GM12878 (cell line): ENCODE measurements around the gene KRT81. TPM values are rescaled to one million over a fixed set of nuclear protein-coding genes. Genes with fewer than 3 reads are reported as not detected.

Experiments used
- ATAC-seq: fragments of 200-7000 bp; cut with Tn5 transposase; 3 replicates; pipeline ENCODE4 v1.9.1; 2020; ENCODE audit warnings: mild to moderate bottlenecking, moderate library complexity
- BruUV-seq: library from RNA; stranded (reverse); fragments of 400-500 nt; replicated peaks from 2 replicates; lab custom pipeline; 2021; lab: Mats Ljungman, UMichigan
- CTCF ChIA-PET: fragments of 300-600 bp; sonication (Branson Sonifier 250); formaldehyde crosslinking; extraction: SDS; loops from one replicate; lab custom pipeline; 2021; ENCODE audit warnings: inconsistent platforms; lab: Yijun Ruan, JAX
- POLR2A ChIA-PET: fragments of 350-600 bp; formaldehyde crosslinking; extraction: SDS; loops from one replicate; lab custom pipeline; 2021; ENCODE audit warnings: inconsistent platforms; lab: Charles Lee
- RAD21 ChIA-PET: fragments of 300-600 bp; sonication (Branson Sonifier 250); formaldehyde crosslinking; loops from one replicate; lab custom pipeline; 2023; ENCODE audit warnings: antibody characterized with exemption; ENCODE audit not compliant: unreplicated experiment; lab: Charles Lee
- SMC1A ChIA-PET: fragments of 300-600 bp; sonication (Branson Sonifier 250); formaldehyde crosslinking; loops from one replicate; lab custom pipeline; 2023; ENCODE audit not compliant: unreplicated experiment, uncharacterized antibody; lab: Charles Lee
- DNase-seq: peaks from one replicate; pipeline ENCODE4 v3.0.0-alpha.2; 2011; ENCODE audit warnings: low read depth, low spot score
- FAIRE-seq: peaks from 3 replicates; lab custom pipeline; 2011; peaks lifted over from hg19 to GRCh38; lab: Jason Lieb, UNC
- H2AFZ ChIP-seq: 2 replicates; pipeline ENCODE4 v1.6.0; 2011; ENCODE audit warnings: low read depth, low read length, control low read depth; ENCODE audit not compliant: control insufficient read depth
- H3K27ac ChIP-seq: 2 replicates; pipeline ENCODE4 v1.5.1; 2011; ENCODE audit warnings: control low read depth; ENCODE audit not compliant: control insufficient read depth, insufficient read depth
- H3K27me3 ChIP-seq, 2 experiments: replicated peaks in 1 of 2; 2 replicates each; pipeline versions ENCODE4 v1.6.0 to v1.6.1; 2011; ENCODE audit warnings: low read length in 1 of 2; ENCODE audit not compliant: control insufficient read depth in 2 of 2, insufficient read depth in 2 of 2
- H3K36me3 ChIP-seq, 2 experiments: 2 replicates each; pipeline ENCODE4 v1.5.1; 2011; ENCODE audit warnings: low read length in 1 of 2; ENCODE audit not compliant: control insufficient read depth in 2 of 2, insufficient read depth in 2 of 2
- H3K4me1 ChIP-seq: 2 replicates; pipeline ENCODE4 v1.6.1; 2011; ENCODE audit warnings: mild to moderate bottlenecking, low read length, moderate library complexity, mixed read lengths; ENCODE audit not compliant: control insufficient read depth, insufficient read depth
- H3K4me2 ChIP-seq: 2 replicates; pipeline ENCODE4 v1.6.0; 2011; ENCODE audit warnings: control low read depth; ENCODE audit not compliant: control insufficient read depth, insufficient read depth
- H3K4me3 ChIP-seq: fragments of 200-600 bp; sonication (generic); 2 replicates; pipeline ENCODE4 v1.5.1; 2016
- H3K79me2 ChIP-seq: 2 replicates; pipeline ENCODE4 v1.6.0; 2011; ENCODE audit warnings: low read length; ENCODE audit not compliant: control insufficient read depth, insufficient read depth
- H3K9ac ChIP-seq: 2 replicates; pipeline ENCODE4 v1.8.0; 2011; ENCODE audit warnings: low read length, control low read depth, mixed read lengths; ENCODE audit not compliant: control insufficient read depth, insufficient read depth
- H3K9me3 ChIP-seq: replicated peaks from 3 replicates; pipeline ENCODE4 v1.5.1; 2011; ENCODE audit warnings: mild to moderate bottlenecking, low read length; ENCODE audit not compliant: control insufficient read depth, insufficient read depth
- H4K20me1 ChIP-seq: 2 replicates; pipeline ENCODE4 v1.6.0; 2011; ENCODE audit not compliant: control insufficient read depth, insufficient read depth
- ASH2L ChIP-seq: fragments of 300-600, 200-600 bp; sonication (generic); IDR thresholded peaks from 2 replicates; pipeline ENCODE4 v1.6.1; 2017; ENCODE audit warnings: low read depth, mild to moderate bottlenecking, borderline replicate concordance
- BMI1 ChIP-seq: fragments of 450-650 bp; IDR thresholded peaks from 2 replicates; pipeline ENCODE4 v1.6.1; 2016; ENCODE audit warnings: mild to moderate bottlenecking, moderate library complexity, borderline replicate concordance
- CBFB ChIP-seq: IDR thresholded peaks from 2 replicates; pipeline ENCODE4 v1.6.1; 2016; ENCODE audit warnings: antibody characterized with exemption, low read depth
- HDAC6 ChIP-seq: fragments of 200-600 bp; sonication (generic); IDR thresholded peaks from one replicate; pipeline ENCODE4 v1.8.0; 2017; ENCODE audit warnings: antibody characterized with exemption; ENCODE audit not compliant: unreplicated experiment
- POLR2AphosphoS2 ChIP-seq: IDR thresholded peaks from 2 replicates; pipeline ENCODE4 v1.6.1; 2011; ENCODE audit warnings: low read depth, mild to moderate bottlenecking, low read length, improper control_type of control experiment, moderate library complexity
- SREBF2 ChIP-seq: IDR thresholded peaks from 2 replicates; pipeline ENCODE4 v1.6.1; 2012; ENCODE audit warnings: mild to moderate bottlenecking, low read length
- SUPT20H ChIP-seq: IDR thresholded peaks from 2 replicates; pipeline ENCODE4 v1.6.1; 2011; ENCODE audit warnings: low read depth, mild to moderate bottlenecking, low read length, moderate library complexity, borderline replicate concordance; ENCODE audit not compliant: control insufficient read depth
- WRNIP1 ChIP-seq: IDR thresholded peaks from 2 replicates; pipeline ENCODE4 v1.6.1; 2011; ENCODE audit warnings: low read depth, low read length, improper control_type of control experiment, borderline replicate concordance
- YY1 ChIP-seq: IDR thresholded peaks from 2 replicates; pipeline ENCODE4 v1.6.1; 2011; ENCODE audit warnings: low read depth, mild to moderate bottlenecking, low read length
- ZBTB4 ChIP-seq: fragments of 450-650 bp; formaldehyde crosslinking; IDR thresholded peaks from 2 replicates; pipeline ENCODE4 v1.4.0; 2022; ENCODE audit warnings: mild to moderate bottlenecking, moderate library complexity
- ZNF592 ChIP-seq: fragments of 450-650 bp; IDR thresholded peaks from 2 replicates; pipeline ENCODE4 v1.6.1; 2017; ENCODE audit warnings: mild to moderate bottlenecking, moderate library complexity
- WGBS: methylation state at CpG from one replicate; pipeline ENCODE4 v1.1.6; 2016; ENCODE audit warnings: low lambda C conversion rate; ENCODE audit not compliant: insufficient replicate concordance, insufficient coverage; ENCODE audit errors: missing lambda C conversion rate; 5-methylcytosine and 5-hydroxymethylcytosine counted together
- in situ Hi-C: fragments of 300-500 bp; cut with MboI; formaldehyde crosslinking; loops from 9 replicates; pipeline ENCODE4 v1.14.3; 2018; ENCODE audit warnings: mixed read lengths
- intact Hi-C: fragments of 100-400 bp; cut with micrococcal nuclease; formaldehyde crosslinking; loops from one replicate; pipeline ENCODE4 v1.14.2; 2022; ENCODE audit not compliant: unreplicated experiment
- polyA plus RNA-seq, 11 experiments: library from polyadenylated mRNA; depleted of rRNA in 4 of 11; unstranded in 6 of 11; stranded (reverse) in 5 of 11; fragments of >200 nt; fragmentation: Nextera tagmentation in 4 of 11; fragmentation: Illumina TruSeq in 1 of 11; extraction: Ambion mirVana in 4 of 11; extraction: Trizol in 1 of 11; gene quantifications; 1 replicate in 1 of 11; 2 replicates in 10 of 11; pipeline versions ENCODE4 v1.2.1 to v1.2.3, GENCODE V29; 2011 to 2016; ENCODE audit warnings: inconsistent platforms in 2 of 11, missing spikeins in 2 of 11, low read depth in 1 of 11
- total RNA-seq, 4 experiments: library from RNA; depleted of rRNA in 3 of 4; stranded (reverse); fragments of >200 nt in 3 of 4; fragmentation: Illumina TruSeq in 1 of 4; extraction: Trizol in 1 of 4; gene quantifications; 2 replicates each; pipeline versions ENCODE4 v1.2.1 to v1.2.3, GENCODE V29; 2013 to 2021
- TF ChIP-seq, protein P1 (sequence below): IDR thresholded peaks from 2 replicates; pipeline ENCODE4 v1.6.1; 2012; ENCODE audit warnings: improper control_type of control experiment, low read depth, low read length; ENCODE audit not compliant: insufficient replicate concordance

Gene KRT81
- total and polyA plus RNA-seq, 10 of the 15 experiments (the other 5 are each of a cell fraction or from before 2014, with no cell fraction given) = 0.05 to 0.15 TPM; not detected in 8

DNA sequence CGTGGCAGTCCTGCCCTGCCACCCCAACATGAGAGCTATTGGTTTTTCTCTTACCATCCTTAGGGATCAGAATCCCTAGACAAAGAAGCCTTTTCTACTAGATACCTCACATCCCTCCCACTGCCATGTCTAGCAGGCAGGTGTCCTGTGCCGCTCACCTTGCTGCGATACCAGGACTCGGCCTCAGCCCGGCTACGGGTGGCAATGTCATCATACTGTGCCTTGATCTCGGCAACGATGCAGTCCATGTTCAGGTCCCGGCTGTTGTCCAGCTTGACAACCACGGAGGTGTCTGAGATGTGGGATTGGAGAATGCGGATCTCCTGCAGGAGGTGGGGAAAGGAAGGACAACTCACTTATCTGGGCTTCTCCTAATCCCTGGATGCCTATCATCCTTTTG, 25.4 kb upstream of the KRT81 start:
- no peak overlapping the region for H3K4me2 ChIP-seq
- BruUV-seq = no TSS peak
- intact Hi-C loops = no loop called here
- SMC1A ChIA-PET = no interaction called here
- no peak overlapping the region for H2AFZ ChIP-seq
- DNase-seq (no peak), ATAC-seq (no peak), FAIRE-seq (no peak)
- in situ Hi-C loops = no loop called here
- no peaks in the 10 kb centered on the region for H3K4me1 ChIP-seq
- no peaks in the 10 kb centered on the region for H3K9me3 ChIP-seq
- POLR2A ChIA-PET = no interaction called here
- no peak overlapping the region for H3K9ac ChIP-seq
- H3K36me3 ChIP-seq = no peaks in the 10 kb centered on the region
- CTCF ChIA-PET = interaction anchor here (0.6 to 2.2 kb wide), 4 partner anchors 11 to 39 kb away, joined by 3 to 11 read pairs (median 3); no protein-coding TSS in a partner anchor
- RAD21 ChIA-PET = no interaction called here
- 74% methylated on average over 11 of the region's 11 CpGs for WGBS
- no peaks in the 10 kb centered on the region for H4K20me1 ChIP-seq
- H3K4me3 ChIP-seq = no peak overlapping the region
- H3K27ac ChIP-seq = no peak overlapping the region
- peaks cover 6 to 11% of the 10 kb centered on the region in 2 experiments; a peak in 3 of 4 replicates for H3K27me3 ChIP-seq
- H3K79me2 ChIP-seq = no peaks in the 10 kb centered on the region
- TF ChIP-seq HDAC6 (no peak), YY1 (no peak), SUPT20H (no peak), ASH2L (no peak), SREBF2 (no peak), POLR2AphosphoS2 (no peak), WRNIP1 (no peak), ZBTB4 (CRISPR knock-in tag) (no peak), BMI1 (no peak), ZNF592 (no peak), CBFB (no peak)
- TF ChIP-seq, protein P1, sequence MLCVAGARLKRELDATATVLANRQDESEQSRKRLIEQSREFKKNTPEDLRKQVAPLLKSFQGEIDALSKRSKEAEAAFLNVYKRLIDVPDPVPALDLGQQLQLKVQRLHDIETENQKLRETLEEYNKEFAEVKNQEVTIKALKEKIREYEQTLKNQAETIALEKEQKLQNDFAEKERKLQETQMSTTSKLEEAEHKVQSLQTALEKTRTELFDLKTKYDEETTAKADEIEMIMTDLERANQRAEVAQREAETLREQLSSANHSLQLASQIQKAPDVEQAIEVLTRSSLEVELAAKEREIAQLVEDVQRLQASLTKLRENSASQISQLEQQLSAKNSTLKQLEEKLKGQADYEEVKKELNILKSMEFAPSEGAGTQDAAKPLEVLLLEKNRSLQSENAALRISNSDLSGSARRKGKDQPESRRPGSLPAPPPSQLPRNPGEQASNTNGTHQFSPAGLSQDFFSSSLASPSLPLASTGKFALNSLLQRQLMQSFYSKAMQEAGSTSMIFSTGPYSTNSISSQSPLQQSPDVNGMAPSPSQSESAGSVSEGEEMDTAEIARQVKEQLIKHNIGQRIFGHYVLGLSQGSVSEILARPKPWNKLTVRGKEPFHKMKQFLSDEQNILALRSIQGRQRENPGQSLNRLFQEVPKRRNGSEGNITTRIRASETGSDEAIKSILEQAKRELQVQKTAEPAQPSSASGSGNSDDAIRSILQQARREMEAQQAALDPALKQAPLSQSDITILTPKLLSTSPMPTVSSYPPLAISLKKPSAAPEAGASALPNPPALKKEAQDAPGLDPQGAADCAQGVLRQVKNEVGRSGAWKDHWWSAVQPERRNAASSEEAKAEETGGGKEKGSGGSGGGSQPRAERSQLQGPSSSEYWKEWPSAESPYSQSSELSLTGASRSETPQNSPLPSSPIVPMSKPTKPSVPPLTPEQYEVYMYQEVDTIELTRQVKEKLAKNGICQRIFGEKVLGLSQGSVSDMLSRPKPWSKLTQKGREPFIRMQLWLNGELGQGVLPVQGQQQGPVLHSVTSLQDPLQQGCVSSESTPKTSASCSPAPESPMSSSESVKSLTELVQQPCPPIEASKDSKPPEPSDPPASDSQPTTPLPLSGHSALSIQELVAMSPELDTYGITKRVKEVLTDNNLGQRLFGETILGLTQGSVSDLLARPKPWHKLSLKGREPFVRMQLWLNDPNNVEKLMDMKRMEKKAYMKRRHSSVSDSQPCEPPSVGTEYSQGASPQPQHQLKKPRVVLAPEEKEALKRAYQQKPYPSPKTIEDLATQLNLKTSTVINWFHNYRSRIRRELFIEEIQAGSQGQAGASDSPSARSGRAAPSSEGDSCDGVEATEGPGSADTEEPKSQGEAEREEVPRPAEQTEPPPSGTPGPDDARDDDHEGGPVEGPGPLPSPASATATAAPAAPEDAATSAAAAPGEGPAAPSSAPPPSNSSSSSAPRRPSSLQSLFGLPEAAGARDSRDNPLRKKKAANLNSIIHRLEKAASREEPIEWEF = no peak
